ENCODE measurements around the gene OTOP2.

DNA sequence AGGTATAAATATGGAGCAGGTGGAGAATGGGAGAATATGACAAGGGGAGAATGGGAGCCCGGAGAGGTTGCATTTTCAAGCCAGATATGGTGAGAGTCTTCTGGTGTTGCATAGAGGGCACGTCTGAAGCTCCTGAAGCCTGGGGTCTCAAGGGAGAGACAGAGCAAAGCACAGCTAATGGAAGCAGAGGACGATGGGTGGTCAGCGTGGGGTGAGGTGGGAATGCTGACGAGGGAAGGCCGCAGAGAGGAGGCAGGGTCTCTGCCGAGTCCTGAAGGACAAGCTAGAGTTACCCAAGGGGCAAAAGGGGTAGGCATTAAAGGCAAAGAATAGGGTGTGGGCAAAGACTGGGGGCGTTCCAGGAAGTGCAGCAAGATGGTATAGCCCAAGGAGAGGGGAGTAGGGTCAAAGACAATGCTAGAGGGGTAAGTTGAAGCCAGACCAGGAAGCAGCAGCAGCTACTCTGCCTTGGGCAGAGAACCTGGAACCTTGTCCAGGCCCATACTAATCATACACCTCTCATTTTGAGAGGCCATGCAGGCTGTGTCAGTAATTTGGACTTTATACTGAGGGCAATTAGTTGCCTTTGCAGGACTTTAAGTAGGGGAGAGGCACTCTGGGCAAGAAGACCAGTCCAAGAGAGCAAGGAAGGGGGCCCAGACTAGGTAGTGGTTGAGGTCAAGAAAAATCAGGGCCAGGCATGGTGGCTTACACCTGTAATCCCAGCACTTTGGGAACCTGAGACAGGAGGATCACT lies 14.3 kb downstream of the OTOP2 start:
- no peak for TF ChIP-seq POLR2AphosphoS5 (IDR thresholded peaks at IDR 0.05; ENCODE audit: low read length)
- no peak for TF ChIP-seq EP300 (IDR thresholded peaks at IDR 0.05; ENCODE audit: borderline replicate concordance in 1 of 2, control insufficient read depth in 1 of 2, low read depth in 2 of 2, low read length in 2 of 2)
- no peak for TF ChIP-seq CREB1 (IDR thresholded peaks at IDR 0.05; ENCODE audit: low read depth)
- no peak for TF ChIP-seq JUND (IDR thresholded peaks at IDR 0.05; ENCODE audit: low read depth, low read length)
- TF ChIP-seq POLR2AphosphoS2 (IDR thresholded peaks at IDR 0.05; ENCODE audit: low read depth, low read length), result no peak
- TF ChIP-seq, protein P1, sequence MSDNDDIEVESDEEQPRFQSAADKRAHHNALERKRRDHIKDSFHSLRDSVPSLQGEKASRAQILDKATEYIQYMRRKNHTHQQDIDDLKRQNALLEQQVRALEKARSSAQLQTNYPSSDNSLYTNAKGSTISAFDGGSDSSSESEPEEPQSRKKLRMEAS (IDR thresholded peaks at IDR 0.05; ENCODE audit: low read depth, low read length), result no peak

Data from GM12878 (cell line).